WTC11 (cell line): ENCODE measurements around the gene GLB1L3. TPM values are rescaled to one million over a fixed set of nuclear protein-coding genes. Genes with fewer than 3 reads are reported as not detected.

Experiments used
- ATF1 ChIP-seq: sonication (generic); formaldehyde crosslinking; IDR thresholded peaks from 2 replicates; pipeline ENCODE4 v1.8.1; 2023; ENCODE audit warnings: mild to moderate bottlenecking, moderate library complexity, missing genetic modification reagents
- CREB1 ChIP-seq: sonication (generic); formaldehyde crosslinking; IDR thresholded peaks from 2 replicates; pipeline ENCODE4 v1.8.0; 2023; ENCODE audit warnings: mild to moderate bottlenecking, missing genetic modification reagents
- CREM ChIP-seq: sonication (generic); formaldehyde crosslinking; IDR thresholded peaks from 2 replicates; pipeline ENCODE4 v1.8.1; 2022; ENCODE audit warnings: mild to moderate bottlenecking, missing genetic modification reagents, moderate library complexity
- ELF4 ChIP-seq: sonication (generic); formaldehyde crosslinking; IDR thresholded peaks from 2 replicates; pipeline ENCODE4 v1.8.1; 2022; ENCODE audit warnings: low read depth, mild to moderate bottlenecking, moderate library complexity, missing genetic modification reagents
- ESRRA ChIP-seq: sonication (generic); formaldehyde crosslinking; IDR thresholded peaks from 2 replicates; pipeline ENCODE4 v1.8.1; 2022; ENCODE audit warnings: mild to moderate bottlenecking, missing genetic modification reagents, borderline replicate concordance
- FOXP1 ChIP-seq: sonication (generic); formaldehyde crosslinking; IDR thresholded peaks from 2 replicates; pipeline ENCODE4 v1.8.0; 2022; ENCODE audit warnings: missing genetic modification reagents, mild to moderate bottlenecking, moderate library complexity, borderline replicate concordance
- GABPB1 ChIP-seq: sonication (generic); formaldehyde crosslinking; IDR thresholded peaks from 2 replicates; pipeline ENCODE4 v1.8.1; 2023; ENCODE audit warnings: mild to moderate bottlenecking, missing genetic modification reagents
- IRF2 ChIP-seq: sonication (generic); formaldehyde crosslinking; IDR thresholded peaks from 2 replicates; pipeline ENCODE4 v1.8.0; 2022; ENCODE audit warnings: low read depth, missing genetic modification reagents, borderline replicate concordance
- NFYB ChIP-seq: sonication (generic); formaldehyde crosslinking; conservative IDR thresholded peaks from 2 replicates; pipeline ENCODE4 v1.8.0; 2022; ENCODE audit warnings: low read depth, missing genetic modification reagents
- NR2C2 ChIP-seq: sonication (generic); formaldehyde crosslinking; IDR thresholded peaks from 2 replicates; pipeline ENCODE4 v1.8.0; 2022; ENCODE audit warnings: mild to moderate bottlenecking, missing genetic modification reagents
- OVOL2 ChIP-seq: fragments of 250-450 bp; sonication (Bioruptor Pico); IDR thresholded peaks from 2 replicates; pipeline ENCODE4 v1.9.0; 2021; ENCODE audit warnings: mild to moderate bottlenecking, borderline replicate concordance
- PRRX2 ChIP-seq: fragments of 250-450 bp; sonication (Bioruptor Pico); IDR thresholded peaks from 2 replicates; pipeline ENCODE4 v1.8.0; 2021; ENCODE audit warnings: mild to moderate bottlenecking
- RORB ChIP-seq: fragments of 250-450 bp; sonication (Bioruptor Pico); IDR thresholded peaks from 2 replicates; pipeline ENCODE4 v1.9.0; 2021; ENCODE audit warnings: mild to moderate bottlenecking
- TCF7 ChIP-seq: sonication (generic); formaldehyde crosslinking; IDR thresholded peaks from 2 replicates; pipeline ENCODE4 v1.8.0; 2022; ENCODE audit warnings: mild to moderate bottlenecking, low read depth, missing genetic modification reagents, moderate library complexity
- TEAD4 ChIP-seq: sonication (generic); formaldehyde crosslinking; IDR thresholded peaks from 2 replicates; pipeline ENCODE4 v1.8.0; 2022; ENCODE audit warnings: mild to moderate bottlenecking, missing genetic modification reagents
- USF2 ChIP-seq: sonication (generic); formaldehyde crosslinking; IDR thresholded peaks from 2 replicates; pipeline ENCODE4 v1.8.1; 2023; ENCODE audit warnings: mild to moderate bottlenecking, missing genetic modification reagents, moderate library complexity
- ZBTB21 ChIP-seq: sonication (generic); formaldehyde crosslinking; IDR thresholded peaks from 2 replicates; pipeline ENCODE4 v1.8.1; 2023; ENCODE audit warnings: mild to moderate bottlenecking, missing genetic modification reagents, borderline replicate concordance
- ZNF219 ChIP-seq: sonication (generic); formaldehyde crosslinking; IDR thresholded peaks from 2 replicates; pipeline ENCODE4 v1.8.0; 2023; ENCODE audit warnings: missing genetic modification reagents, mild to moderate bottlenecking, borderline replicate concordance
- ZNF263 ChIP-seq: sonication (generic); formaldehyde crosslinking; IDR thresholded peaks from 2 replicates; pipeline ENCODE4 v1.8.1; 2022; ENCODE audit warnings: low read depth, mild to moderate bottlenecking, moderate library complexity, missing genetic modification reagents
- ZNF317 ChIP-seq: sonication (generic); formaldehyde crosslinking; IDR thresholded peaks from 2 replicates; pipeline ENCODE4 v1.8.1; 2023; ENCODE audit warnings: low read depth, mild to moderate bottlenecking, moderate library complexity, missing genetic modification reagents, borderline replicate concordance
- ZNF423 ChIP-seq: fragments of 250-450 bp; sonication (Bioruptor Pico); IDR thresholded peaks from 2 replicates; pipeline ENCODE4 v2.1.2; 2022; ENCODE audit warnings: mild to moderate bottlenecking, moderate library complexity
- ZNF671 ChIP-seq: fragments of 250-450 bp; sonication (Bioruptor Pico); IDR thresholded peaks from 2 replicates; pipeline ENCODE4 v1.8.0; 2021; ENCODE audit warnings: mild to moderate bottlenecking
- total RNA-seq: library from RNA; stranded (reverse); gene quantifications from 3 replicates; pipeline ENCODE4 v1.2.3, GENCODE V29; 2021
- TF ChIP-seq, protein P1 (sequence below): sonication (generic); formaldehyde crosslinking; IDR thresholded peaks from 2 replicates; pipeline ENCODE4 v1.8.1; 2023; ENCODE audit warnings: mild to moderate bottlenecking, missing genetic modification reagents, moderate library complexity
- TF ChIP-seq, protein P2 (sequence below): sonication (generic); formaldehyde crosslinking; IDR thresholded peaks from 2 replicates; pipeline ENCODE4 v1.8.0; 2022; ENCODE audit warnings: mild to moderate bottlenecking, missing genetic modification reagents
- TF ChIP-seq, protein P3 (sequence below): sonication (generic); formaldehyde crosslinking; IDR thresholded peaks from 2 replicates; pipeline ENCODE4 v1.8.0; 2022; ENCODE audit warnings: missing genetic modification reagents
- TF ChIP-seq, protein P4 (sequence below): fragments of 200-600 bp; IDR thresholded peaks from 2 replicates; pipeline ENCODE4 v1.8.0; 2022; ENCODE audit warnings: antibody characterized with exemption
- TF ChIP-seq, protein P5 (sequence below): sonication (generic); formaldehyde crosslinking; IDR thresholded peaks from 2 replicates; pipeline ENCODE4 v1.8.0; 2022; ENCODE audit warnings: mild to moderate bottlenecking, missing genetic modification reagents
- TF ChIP-seq, protein P6 (sequence below): sonication (generic); formaldehyde crosslinking; IDR thresholded peaks from 2 replicates; pipeline ENCODE4 v1.8.1; 2022; ENCODE audit warnings: mild to moderate bottlenecking, missing genetic modification reagents, moderate library complexity, borderline replicate concordance

Gene GLB1L3
- total RNA-seq, 1 experiment from 2014 or later = 50.2 TPM

DNA sequence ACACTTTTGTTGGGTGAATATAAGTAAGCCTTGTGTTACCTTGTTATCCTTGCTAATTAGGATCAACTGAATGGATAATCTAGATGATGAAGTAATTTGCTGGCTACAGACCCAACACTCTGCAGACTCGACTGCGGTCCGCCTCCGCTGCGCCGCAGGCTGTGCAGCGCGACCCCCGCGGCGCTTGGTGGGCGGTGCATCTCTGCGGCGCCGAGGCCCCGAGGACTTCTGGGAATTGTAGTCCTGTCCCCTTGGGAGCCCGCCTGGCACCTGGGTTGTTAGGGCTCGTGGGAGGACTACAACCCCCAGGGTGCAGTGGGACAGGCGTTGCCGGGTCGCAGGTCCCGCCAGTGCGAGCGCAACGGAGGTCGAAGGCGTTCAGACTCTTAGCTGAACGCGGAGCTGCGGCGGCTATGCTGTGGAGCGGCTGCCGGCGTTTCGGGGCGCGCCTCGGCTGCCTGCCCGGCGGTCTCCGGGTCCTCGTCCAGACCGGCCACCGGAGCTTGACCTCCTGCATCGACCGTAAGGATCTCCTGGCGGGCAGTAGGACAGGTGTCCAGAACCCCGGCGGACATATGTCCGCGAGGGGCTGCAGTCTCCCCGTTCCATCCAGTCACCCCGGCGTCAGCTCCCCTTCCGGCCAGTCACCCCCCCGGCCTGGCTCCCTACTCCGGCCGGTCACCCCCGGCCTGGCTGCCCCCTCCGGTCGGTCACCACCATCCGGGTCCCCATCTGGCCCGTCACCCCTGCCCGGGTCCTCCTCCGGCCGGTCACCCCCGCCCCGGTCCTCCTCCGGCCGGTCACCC lies 22.8 kb upstream of the GLB1L3 start, which contains the start of the genes ACAD8 and THYN1 (continued):
- no peak for TF ChIP-seq CREB1 (CRISPR knock-in tag)
- no peak for TF ChIP-seq ZNF263
- TF ChIP-seq, protein P1, sequence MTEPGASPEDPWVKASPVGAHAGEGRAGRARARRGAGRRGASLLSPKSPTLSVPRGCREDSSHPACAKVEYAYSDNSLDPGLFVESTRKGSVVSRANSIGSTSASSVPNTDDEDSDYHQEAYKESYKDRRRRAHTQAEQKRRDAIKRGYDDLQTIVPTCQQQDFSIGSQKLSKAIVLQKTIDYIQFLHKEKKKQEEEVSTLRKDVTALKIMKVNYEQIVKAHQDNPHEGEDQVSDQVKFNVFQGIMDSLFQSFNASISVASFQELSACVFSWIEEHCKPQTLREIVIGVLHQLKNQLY = no peak
- TF ChIP-seq USF2 (CRISPR knock-in tag) = no peak
- TF ChIP-seq ZNF423 (CRISPR knock-in tag) = no peak
- TF ChIP-seq, protein P2, sequence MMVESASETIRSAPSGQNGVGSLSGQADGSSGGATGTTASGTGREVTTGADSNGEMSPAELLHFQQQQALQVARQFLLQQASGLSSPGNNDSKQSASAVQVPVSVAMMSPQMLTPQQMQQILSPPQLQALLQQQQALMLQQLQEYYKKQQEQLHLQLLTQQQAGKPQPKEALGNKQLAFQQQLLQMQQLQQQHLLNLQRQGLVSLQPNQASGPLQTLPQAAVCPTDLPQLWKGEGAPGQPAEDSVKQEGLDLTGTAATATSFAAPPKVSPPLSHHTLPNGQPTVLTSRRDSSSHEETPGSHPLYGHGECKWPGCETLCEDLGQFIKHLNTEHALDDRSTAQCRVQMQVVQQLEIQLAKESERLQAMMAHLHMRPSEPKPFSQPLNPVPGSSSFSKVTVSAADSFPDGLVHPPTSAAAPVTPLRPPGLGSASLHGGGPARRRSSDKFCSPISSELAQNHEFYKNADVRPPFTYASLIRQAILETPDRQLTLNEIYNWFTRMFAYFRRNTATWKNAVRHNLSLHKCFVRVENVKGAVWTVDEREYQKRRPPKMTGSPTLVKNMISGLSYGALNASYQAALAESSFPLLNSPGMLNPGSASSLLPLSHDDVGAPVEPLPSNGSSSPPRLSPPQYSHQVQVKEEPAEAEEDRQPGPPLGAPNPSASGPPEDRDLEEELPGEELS (CRISPR knock-in tag) = no peak
- TF ChIP-seq, protein P3, sequence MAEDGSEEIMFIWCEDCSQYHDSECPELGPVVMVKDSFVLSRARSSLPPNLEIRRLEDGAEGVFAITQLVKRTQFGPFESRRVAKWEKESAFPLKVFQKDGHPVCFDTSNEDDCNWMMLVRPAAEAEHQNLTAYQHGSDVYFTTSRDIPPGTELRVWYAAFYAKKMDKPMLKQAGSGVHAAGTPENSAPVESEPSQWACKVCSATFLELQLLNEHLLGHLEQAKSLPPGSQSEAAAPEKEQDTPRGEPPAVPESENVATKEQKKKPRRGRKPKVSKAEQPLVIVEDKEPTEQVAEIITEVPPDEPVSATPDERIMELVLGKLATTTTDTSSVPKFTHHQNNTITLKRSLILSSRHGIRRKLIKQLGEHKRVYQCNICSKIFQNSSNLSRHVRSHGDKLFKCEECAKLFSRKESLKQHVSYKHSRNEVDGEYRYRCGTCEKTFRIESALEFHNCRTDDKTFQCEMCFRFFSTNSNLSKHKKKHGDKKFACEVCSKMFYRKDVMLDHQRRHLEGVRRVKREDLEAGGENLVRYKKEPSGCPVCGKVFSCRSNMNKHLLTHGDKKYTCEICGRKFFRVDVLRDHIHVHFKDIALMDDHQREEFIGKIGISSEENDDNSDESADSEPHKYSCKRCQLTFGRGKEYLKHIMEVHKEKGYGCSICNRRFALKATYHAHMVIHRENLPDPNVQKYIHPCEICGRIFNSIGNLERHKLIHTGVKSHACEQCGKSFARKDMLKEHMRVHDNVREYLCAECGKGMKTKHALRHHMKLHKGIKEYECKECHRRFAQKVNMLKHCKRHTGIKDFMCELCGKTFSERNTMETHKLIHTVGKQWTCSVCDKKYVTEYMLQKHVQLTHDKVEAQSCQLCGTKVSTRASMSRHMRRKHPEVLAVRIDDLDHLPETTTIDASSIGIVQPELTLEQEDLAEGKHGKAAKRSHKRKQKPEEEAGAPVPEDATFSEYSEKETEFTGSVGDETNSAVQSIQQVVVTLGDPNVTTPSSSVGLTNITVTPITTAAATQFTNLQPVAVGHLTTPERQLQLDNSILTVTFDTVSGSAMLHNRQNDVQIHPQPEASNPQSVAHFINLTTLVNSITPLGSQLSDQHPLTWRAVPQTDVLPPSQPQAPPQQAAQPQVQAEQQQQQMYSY = no peak
- no peak for TF ChIP-seq NFYB (CRISPR knock-in tag)
- TF ChIP-seq PRRX2 = no peak
- peak; percentile 74; the same call in 1 of the 2 replicates for TF ChIP-seq NR2C2 (CRISPR knock-in tag)
- TF ChIP-seq ELF4 (CRISPR knock-in tag) = no peak
- no peak for TF ChIP-seq ATF1 (CRISPR knock-in tag)
- no peak for TF ChIP-seq TCF7 (CRISPR knock-in tag)
- no peak for TF ChIP-seq TEAD4 (CRISPR knock-in tag)
- no peak for TF ChIP-seq OVOL2
- TF ChIP-seq, protein P4, sequence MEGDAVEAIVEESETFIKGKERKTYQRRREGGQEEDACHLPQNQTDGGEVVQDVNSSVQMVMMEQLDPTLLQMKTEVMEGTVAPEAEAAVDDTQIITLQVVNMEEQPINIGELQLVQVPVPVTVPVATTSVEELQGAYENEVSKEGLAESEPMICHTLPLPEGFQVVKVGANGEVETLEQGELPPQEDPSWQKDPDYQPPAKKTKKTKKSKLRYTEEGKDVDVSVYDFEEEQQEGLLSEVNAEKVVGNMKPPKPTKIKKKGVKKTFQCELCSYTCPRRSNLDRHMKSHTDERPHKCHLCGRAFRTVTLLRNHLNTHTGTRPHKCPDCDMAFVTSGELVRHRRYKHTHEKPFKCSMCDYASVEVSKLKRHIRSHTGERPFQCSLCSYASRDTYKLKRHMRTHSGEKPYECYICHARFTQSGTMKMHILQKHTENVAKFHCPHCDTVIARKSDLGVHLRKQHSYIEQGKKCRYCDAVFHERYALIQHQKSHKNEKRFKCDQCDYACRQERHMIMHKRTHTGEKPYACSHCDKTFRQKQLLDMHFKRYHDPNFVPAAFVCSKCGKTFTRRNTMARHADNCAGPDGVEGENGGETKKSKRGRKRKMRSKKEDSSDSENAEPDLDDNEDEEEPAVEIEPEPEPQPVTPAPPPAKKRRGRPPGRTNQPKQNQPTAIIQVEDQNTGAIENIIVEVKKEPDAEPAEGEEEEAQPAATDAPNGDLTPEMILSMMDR = no peak
- peak; percentile 43; the same call in 1 of the 2 replicates for TF ChIP-seq GABPB1
- no peak for TF ChIP-seq ESRRA (CRISPR knock-in tag)
- no peak for TF ChIP-seq ZNF317
- no peak for TF ChIP-seq RORB (CRISPR knock-in tag)
- no peak for TF ChIP-seq ZBTB21 (CRISPR knock-in tag)
- TF ChIP-seq, protein P5, sequence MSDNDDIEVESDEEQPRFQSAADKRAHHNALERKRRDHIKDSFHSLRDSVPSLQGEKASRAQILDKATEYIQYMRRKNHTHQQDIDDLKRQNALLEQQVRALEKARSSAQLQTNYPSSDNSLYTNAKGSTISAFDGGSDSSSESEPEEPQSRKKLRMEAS = peak; percentile 80
- TF ChIP-seq, protein P6, sequence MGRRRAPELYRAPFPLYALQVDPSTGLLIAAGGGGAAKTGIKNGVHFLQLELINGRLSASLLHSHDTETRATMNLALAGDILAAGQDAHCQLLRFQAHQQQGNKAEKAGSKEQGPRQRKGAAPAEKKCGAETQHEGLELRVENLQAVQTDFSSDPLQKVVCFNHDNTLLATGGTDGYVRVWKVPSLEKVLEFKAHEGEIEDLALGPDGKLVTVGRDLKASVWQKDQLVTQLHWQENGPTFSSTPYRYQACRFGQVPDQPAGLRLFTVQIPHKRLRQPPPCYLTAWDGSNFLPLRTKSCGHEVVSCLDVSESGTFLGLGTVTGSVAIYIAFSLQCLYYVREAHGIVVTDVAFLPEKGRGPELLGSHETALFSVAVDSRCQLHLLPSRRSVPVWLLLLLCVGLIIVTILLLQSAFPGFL (CRISPR knock-in tag) = no peak
- no peak for TF ChIP-seq FOXP1 (CRISPR knock-in tag)
- no peak for TF ChIP-seq ZNF671
- peak; percentile 66; the same call in 1 of the 2 replicates for TF ChIP-seq CREM (CRISPR knock-in tag)
- TF ChIP-seq IRF2 (CRISPR knock-in tag) = no peak
- no peak for TF ChIP-seq ZNF219
